GM19452 (cell line): Measurements from ENCODE around the gene RAN.
"Not testable (repeated sequence)": the region's sequence is repeated elsewhere in the genome, so short reads cannot be mapped to it uniquely, and the experiment has no call there.

Experiments
- ATAC-seq: cut with Tn5 transposase; IDR thresholded peaks from one replicate; pipeline ENCODE4 v1.9.1; 2021; ENCODE audit not compliant: unreplicated experiment

Gene RAN

DNA sequence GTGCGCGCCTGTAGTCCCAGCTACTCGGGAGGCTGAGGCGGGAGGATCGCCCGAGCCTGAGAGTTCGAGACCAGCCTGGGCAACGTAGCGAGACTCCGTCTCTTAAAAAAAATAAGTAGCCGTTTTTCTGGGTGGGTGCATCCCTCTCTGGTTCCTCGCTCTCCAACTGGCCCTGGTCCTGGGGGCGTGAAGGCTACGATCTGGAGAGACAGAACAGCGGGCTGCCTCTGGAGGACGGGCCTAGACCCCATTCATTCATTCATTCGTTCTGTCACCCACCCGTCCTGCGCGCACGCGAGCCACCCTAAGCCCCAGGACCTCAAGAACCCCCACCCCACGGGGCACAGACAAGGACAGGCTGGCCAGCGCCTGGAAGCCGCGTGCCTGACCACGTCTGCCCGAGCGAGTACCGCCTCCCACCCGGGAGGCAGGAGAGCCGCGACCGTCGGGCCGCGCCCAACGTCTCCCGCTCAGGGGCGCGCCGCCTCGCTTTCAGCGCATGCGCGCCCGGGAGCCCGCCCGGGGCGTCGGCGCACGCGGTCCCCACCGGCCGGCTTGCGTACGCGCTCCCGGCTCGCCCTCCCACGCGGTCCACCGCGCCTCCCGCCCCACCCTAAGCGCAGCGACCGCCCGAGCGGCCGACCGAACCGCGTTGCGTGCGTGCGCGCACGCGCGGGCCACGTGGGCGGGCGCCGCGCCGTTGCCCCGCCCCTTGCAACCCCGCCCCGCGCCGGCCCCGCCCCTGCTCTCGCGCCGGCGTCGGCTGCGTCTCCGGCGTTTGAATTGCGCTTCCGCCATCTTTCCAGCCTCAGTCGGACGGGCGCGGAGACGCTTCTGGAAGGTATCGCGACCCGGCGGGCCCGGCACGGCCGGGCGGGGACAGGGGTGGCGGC is at the start of gene RAN:
TSS of gene RAN (plus strand) at position 781 of the 893 bp plus-strand sequence. CDS start 528 bp downstream, outside the sequence.
- peak; percentile 73 for ATAC-seq

DNA sequence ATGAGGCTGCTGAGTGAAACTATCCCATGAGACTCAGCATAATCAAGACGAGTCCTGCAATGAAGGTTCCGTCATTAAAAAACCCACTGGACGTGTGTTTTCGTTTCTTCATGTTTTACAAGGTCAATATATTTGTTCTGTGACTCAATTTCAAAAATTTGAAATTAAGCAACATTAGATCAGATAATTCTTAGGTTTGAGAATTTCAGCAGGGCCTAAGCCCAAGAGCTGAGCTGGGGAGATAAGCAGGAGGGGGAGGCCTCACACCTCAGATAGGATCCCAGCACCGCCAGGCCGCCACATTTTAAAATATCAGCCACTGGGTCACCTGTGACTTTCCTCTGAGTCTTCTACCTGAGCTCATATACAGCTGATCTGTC is 46.1 kb upstream of the RAN start:
- ATAC-seq = no peak

DNA sequence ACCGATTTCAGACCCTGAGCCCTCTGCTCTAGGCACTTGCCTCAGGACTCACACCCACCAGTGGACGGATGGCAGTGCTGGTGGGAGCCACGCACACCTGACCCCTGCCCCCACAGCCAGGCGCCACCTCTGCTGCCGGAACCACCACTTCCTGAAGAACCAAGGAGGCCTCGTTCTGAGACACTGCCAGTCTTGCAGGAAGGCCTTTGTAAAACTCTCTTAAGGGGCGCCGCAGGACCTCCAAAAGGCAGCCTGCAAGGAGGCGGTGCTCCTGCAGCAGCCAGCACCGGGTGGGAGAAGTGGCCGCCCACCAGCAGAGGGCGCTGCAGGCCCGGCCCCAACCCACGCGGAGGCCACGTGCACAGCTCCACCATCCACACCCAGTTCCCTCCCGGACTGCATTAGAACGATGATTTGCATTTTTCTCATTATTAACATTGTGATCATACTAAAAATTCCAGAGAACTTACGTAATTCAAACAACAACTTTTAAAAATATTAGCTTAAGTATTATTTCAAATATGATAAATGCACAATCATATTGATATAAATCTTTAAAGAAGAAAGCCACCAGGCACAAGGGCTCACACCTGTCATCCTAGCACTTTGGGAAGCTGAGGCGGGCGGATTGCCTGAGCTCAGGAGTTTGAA is 45.6 kb upstream of the RAN start:
- ATAC-seq = no peak

DNA sequence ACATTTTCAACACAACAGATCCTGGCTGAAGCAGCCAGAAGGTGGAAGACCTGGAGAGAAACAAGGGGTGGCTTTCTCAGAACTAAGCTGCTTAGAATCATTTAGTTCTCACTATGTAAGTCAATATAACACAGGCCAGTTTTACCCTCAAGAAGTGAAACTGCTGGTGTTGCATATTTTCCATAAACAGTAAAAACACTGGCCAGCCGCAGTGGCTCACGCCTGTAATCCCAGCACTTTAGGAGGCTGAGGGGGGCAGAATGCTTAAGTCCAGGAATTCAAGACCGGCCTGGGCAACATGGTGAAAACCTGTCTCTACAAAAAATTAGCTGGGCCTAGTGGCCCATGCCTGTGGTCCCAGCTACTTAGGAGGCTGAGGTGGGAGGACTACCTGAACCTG is 44.4 kb upstream of the RAN start:
- no peak for ATAC-seq

DNA sequence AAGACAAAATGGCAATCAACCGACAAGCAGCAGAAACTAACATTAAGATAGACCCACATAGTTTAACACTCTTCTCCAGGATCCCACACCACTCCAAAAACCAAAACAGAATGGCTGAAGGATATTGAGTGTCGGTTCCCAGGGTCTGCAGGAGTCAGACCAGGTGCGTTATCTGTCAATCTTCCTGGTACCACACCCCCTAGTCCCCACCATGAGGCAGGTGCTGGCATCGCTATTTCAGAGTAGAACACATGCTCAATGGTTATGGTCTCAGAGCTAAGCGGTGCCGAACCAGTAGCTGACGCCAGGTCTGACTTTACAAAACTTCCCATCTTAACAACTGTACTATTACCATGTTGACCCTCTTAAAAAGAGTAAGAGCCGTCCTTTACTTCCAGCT is 43.0 kb upstream of the RAN start:
- no peak for ATAC-seq

DNA sequence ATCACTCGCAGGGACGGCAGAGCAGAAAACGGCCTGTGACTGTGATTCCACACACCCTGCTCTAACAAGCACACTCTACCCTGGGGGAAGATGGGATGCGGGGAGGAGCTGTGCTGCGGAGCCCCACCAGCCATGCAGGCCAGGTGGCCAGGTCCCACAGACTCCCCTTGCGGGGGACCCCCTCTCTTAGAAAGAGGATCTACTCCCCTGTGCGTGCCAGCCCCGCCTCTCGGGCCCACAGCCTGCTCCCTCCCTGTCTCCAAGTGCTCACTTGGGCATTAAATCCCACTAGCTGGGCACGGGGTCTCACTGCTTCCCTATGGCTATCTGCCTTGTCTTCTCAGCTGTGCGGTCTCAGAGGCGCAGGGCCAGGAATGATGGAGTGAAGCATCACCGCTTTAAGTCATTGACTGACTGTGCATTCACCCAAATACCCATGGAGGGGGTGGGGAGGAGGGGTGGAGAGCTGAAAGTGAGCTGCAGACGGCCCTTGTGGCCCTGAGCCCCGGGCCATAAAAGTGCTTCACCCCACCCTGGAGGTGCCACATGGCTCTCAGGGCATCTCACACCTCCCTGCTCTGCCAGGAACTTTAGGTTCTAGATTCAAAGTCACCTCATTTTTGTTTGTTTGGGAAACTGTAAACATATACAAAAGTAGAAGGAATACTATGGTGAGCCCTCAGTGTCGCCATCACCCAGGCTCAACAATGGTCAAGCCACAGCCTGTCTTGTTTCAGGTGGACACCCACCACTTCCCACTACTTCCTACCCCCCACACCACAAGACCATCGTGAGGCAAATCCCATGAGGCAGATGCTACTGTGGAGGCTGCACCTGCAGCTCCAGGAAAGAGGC is 42.2 kb upstream of the RAN start:
- no peak for ATAC-seq

DNA sequence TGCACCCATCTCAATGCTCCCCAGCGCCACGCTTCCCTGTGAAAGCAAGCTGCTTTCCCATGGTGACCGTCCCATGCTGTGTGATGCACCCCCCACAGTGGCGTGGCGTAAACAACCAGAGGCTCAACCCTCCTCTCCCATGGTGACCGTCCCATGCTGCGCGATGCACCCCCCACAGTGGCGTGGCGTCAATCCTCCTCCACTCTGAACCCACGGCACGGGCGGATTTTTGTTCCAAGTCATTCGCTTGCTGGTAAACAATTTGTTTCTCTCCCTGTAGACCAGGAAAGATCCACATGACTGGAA is 41.7 kb upstream of the RAN start:
- no peak for ATAC-seq

DNA sequence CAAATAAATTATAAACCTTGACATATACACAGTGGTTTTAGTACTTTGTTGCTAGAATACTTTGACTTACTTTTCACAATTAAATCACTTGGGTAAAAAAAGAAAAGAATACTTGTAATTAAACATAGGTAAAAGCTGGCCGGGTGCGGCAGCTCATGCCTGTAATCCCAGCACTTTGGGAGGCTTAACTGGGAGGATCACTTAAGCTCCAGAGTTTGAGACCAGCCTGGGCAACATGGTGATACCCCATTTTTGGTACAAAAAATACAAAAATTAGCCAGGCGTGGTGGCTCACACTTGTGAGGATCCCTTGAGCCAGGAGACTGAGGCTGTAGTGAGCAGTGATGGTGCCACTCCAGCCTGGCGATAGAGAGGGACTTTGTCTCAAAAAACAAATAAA is 40.6 kb upstream of the RAN start:
- ATAC-seq = no peak

DNA sequence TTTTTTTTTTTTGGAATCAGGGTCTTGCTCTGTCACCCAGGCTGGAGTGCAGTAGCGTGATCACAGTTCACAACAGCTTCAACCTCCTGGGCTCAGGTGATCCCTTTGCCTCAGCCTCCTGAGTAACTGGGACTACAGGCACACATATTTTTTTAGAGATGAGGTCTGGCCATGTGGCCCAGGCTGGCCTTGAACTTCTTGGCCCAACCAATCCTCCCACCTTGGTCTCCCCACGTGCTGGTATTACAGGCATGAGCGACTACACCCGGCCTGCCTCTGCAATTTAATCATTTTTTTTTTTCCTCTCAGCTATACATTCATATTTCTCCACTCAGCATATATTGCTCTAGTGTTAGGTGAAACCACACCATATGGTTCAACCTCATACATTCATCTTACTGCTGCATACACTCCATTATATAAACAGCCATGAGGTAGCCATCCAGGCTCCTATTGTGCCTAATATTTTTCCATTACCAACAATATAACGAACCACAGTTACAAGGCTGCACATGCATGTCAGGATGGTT is 39.9 kb upstream of the RAN start:
- no peak for ATAC-seq

DNA sequence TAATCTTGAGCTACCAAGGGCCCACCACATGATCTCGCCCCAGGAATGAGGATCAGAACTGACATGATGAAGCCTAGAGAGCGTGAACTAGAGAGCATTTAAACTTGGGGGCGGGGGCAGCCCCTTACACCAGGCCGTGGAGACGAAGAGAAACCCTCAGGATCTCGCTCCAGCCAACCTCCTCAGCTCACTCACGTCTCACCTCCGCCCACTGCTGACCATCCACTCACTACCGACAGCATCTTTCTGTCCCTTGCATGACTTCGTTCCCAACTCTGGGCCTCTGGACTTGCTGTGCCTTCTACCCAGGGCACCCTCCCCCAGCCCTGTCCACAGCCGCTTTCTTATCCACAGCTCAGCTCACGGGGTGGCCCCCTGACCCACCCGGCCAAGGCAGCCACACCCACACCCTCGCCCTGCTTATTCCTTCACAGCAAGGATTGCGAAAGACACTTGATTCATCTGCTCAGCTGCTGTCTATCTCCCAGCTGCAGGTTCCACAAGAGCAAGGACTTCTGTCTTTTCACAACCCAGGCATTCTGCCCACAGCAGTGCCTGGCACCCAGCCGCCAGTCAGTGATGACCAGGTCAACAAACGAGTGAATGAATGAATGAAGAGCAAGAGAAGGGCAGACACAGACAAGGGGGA is 39.2 kb upstream of the RAN start:
- ATAC-seq = no peak

DNA sequence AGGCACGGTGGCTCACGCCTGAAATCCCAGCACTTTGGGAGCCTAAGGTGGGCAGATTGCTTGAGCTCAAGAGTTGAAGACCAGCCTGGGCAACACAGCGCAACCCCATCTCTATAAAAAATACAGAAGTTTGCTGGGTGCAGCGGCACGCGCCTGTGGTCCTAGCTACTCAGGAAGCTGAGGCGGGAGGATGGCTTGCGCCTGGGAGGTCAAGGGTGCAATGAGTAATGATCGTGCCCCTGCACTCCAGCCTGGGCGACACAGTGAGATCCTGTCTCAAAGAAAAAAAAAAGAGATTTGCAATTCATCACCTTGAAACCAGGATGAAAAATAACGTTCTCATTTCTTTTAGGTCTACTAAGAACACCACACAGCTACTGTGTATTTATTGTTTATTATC is 36.9 kb upstream of the RAN start:
- ATAC-seq = no peak

DNA sequence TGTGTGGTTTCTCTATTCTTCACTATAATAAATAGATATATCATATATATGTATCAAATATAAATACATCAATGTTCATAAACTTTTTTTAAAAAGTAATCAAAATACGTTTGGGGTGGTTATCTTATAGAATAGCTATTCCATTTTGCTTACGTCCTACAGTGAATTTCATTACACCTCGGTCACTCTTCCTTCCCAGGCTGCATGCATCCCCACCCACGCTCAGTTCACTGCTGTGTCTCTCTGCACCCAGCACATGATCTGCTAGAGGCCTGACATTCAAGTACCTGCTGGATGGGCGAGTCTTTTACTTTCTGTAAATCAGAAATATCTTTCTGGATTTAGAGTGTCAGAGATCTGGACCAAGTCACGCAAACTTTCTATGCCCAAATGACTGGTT is 36.4 kb upstream of the RAN start:
- no peak for ATAC-seq

DNA sequence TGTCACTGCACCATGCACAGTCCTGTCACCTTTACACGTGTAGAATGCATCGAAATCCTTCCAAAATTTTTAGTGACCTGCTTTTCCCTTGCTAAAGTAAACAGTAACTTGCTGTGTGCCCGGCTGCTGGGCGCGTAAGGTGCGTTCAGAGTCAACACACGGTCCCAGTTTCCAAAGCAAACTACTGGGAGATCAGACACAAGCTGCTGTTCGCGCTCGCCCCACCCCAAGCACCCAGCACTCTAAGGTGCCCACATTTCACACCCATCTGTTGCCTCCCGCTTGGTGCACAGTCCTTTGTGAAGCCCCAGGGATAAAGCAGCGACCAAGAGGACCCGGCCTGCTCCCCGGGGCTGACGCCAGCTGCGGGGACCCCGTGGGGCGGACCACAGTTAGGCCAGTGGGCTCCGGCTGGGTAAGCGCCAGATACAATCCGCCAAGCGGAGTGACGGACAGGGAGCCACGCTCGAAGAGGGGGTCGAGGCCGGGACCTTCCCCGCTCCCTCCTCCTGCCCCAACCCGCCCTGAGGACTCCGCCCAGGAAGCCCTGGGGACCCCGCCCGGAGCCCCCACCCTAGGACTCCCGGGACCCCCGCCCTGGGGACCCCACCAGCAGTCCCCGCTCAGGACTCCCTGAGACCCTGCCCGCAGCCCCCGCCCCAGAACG is 33.4 kb upstream of the RAN start:
- ATAC-seq = peak; percentile 17

DNA sequence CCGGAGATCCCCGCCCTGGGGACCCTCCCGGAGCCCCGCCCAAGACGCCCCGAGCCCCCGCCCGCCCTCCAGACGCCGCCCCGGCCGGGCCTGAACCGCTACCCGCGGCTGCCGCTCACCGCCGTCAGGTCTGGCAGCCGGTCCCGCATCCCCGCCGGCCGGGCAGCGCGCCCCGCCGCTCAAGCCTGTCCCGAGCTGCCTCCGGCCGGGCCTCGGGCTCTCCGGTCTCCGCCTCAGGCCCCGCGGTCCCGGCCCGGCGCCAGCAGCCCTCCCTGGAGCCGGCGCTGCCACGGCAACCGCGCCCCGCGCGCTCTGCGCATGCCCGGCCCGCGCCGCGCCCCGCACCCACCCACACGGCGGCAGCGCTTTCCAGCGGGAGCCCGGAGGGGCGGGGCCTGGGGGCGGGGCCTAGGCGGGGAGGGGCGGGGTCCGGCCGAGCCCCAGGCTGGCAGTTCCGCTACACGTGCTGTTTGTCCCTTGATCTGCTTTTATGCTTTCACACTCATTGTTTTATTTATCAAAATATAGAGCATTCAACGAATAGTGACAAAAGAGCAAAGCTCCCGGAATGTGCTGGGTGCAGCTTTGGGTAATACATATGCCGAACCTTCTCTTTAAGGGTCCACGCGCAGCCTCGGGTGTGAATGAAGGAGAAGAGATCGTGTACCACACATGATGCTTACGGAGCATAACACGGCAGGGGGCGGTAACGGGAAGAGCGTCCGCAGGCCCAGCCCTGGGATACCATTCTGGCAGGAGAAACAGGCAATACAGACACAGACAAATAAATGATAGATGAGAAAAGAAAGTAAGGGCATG is 32.7 kb upstream of the RAN start, which contains the start of gene STX2:
TSS of gene STX2 (minus strand) at position 300 of the 819 bp plus-strand sequence. CDS start at position 149, 151 bp downstream.
- ATAC-seq = peak; percentile 84

DNA sequence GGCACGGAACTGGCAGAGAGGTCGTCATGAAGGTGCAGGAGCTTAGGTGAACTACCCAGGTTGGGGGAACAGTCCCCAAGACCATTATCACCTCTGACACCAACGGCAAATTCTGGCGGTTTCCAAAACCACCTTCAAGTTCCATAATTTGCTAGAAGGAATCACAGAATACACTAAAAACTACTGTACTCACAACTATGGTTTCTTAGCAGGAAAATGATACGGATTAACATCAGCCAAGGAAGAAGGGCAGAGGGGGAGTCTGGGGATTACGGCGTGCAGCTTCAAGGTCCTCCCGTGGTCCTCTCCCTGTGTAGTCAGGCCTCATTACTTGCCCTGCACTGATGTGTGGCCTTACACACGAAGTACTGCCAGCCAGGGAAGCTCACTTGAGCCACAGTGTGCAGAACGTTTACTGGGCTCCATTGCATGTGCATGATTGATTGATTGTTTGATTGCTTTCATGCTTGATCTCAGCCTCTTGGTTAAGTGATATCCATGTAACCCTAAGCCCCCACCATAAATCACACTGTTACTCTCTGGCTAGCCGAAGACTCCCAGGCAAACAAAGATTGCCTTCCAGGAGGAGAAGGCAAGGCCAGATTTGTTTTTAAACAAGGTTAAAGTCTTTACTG is 32.0 kb upstream of the RAN start:
- ATAC-seq = no peak

DNA sequence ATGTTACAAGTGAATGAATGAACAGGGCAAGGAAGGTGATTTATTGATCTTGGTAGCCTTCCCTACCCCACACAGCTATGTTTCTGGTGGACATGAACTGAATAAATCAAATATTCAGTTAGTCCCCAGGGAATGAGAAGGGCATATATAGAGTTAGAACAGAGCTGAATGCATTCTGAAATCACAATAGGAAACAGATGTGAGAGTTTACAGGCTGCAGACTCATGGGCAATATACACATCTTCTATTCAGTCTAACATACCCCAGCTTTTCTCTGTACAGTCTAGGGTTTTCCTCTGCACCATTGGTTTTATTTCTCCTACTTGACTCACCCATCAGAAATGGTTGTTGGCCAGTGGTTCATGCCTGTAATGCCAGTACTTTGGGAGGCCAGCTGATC is 25.5 kb upstream of the RAN start:
- no peak for ATAC-seq

DNA sequence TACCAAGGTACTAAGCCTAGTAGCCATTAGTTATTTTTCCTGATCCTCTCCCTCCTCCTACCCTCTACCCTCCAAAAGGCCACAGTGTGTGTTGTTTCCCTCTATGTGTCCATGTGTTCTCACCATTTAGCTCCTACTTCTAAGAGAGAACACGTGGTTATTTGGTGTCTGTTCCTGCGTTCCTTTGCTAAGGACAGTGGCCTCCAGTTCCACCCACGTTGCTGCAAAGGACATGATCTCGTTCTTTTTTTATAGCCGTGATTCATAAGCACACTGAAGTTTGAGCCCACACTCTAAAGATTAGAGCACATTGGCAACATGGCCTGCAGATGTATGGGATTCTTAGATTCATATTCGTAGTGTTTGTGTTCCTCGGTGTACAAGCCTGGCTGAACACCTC is 24.8 kb upstream of the RAN start:
- no peak for ATAC-seq

DNA sequence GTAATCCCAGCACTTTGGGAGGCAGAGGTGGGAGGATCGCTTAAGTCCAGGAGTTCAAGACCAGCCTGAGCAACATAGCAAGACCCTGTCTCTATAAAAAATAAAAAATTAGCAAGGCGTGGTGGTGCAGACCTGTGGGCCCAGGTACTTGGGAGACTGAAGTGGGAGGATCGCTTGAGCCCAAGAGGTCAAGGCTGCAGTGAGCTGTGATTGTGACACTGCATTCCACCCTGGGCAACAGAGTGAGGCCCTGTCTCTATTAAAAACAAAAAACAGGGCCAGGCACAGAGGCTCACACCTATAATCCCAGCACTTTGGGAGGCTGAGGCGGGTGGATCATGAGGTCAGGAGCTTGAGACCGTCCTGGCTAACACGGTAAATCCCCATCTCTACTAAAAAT is 23.8 kb upstream of the RAN start:
- not testable (repeated sequence) for ATAC-seq

DNA sequence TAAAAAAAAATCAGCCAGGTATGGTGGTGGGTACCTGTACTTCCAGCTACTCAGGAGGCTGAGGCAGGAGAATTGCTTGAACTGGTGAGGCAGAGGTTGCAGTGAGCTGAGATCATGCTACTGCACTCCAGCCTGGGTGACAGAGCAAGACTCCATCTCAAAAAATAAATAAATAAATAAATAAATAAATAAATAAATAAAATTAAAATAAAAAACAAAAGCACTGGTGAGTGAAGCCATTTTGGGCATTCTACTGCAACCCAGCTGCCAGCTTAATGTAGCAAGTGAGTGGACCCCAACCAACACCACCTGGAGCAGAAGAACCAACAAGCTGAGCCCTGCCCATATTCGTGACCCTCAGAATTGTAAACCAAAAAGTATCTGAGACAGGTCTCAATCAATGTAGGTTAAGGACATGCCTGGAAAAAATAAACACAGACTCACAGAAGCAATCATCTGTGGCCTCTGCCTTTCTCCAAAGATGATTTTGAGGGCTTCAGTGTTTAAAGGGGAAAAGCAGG is 23.0 kb upstream of the RAN start:
- ATAC-seq = not testable (repeated sequence)
